Loucy (cell line): ENCODE data around the gene CTIF.

Experiments used
- EZH2phosphoT487 ChIP-seq: fragments of 200-600 bp; IDR thresholded peaks from 2 replicates; pipeline ENCODE4 v1.6.1; 2018; ENCODE audit warnings: antibody characterized with exemption, mild to moderate bottlenecking, moderate library complexity, borderline replicate concordance
- TF ChIP-seq, protein P1 (sequence below): fragments of 200-600 bp; sonication (generic); conservative IDR thresholded peaks from 2 replicates; pipeline ENCODE4 v1.5.1; 2014; ENCODE audit warnings: mild to moderate bottlenecking, antibody characterized with exemption, low read length

GRCh38 chr18:48644029-48644428 lies 105.2 kb downstream of the CTIF start:
- no peak for TF ChIP-seq EZH2phosphoT487
- TF ChIP-seq, protein P1, sequence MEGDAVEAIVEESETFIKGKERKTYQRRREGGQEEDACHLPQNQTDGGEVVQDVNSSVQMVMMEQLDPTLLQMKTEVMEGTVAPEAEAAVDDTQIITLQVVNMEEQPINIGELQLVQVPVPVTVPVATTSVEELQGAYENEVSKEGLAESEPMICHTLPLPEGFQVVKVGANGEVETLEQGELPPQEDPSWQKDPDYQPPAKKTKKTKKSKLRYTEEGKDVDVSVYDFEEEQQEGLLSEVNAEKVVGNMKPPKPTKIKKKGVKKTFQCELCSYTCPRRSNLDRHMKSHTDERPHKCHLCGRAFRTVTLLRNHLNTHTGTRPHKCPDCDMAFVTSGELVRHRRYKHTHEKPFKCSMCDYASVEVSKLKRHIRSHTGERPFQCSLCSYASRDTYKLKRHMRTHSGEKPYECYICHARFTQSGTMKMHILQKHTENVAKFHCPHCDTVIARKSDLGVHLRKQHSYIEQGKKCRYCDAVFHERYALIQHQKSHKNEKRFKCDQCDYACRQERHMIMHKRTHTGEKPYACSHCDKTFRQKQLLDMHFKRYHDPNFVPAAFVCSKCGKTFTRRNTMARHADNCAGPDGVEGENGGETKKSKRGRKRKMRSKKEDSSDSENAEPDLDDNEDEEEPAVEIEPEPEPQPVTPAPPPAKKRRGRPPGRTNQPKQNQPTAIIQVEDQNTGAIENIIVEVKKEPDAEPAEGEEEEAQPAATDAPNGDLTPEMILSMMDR = no peak
